Measurements from ENCODE around the gene THOC6. TPM values are rescaled to one million over a fixed set of nuclear protein-coding genes. Genes with fewer than 3 reads are reported as not detected.

THOC6 gene
- total and polyA plus RNA-seq, 2 experiments from 2014 or later, result 71.4 to 90.6 TPM

DNA sequence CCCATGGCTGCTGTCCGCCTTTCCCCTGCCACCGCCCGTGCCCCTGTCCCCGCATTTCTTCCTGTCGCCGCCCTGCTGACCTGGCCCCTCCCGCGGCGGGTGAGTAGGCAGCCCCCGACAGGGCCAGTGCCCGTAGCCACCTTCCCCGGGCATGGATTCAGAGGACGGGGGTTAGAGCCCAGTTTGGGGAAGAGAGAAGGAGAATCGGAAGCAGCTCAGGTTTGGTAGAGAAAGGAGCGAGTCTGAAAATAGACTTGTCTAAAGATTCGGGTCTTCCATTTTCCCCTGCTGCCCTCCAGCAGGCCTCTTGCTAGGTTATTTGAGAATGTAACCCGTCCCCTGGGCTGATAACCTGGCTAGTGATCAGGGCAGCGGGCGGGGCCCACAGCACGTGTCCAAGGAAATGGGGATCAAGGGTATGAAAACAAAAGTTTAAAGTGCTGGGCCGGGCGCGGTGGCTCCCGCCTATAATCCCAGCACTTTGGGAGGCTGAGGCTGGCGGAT is 19.0 kb upstream of the THOC6 start:
- Histone ChIP-seq H3K27ac (ENCODE audit: low read depth) (peak overlapping the region; percentile 90), H3K9me2 (ENCODE audit: insufficient read depth) (no peaks in the 10 kb centered on the region), H3K79me2 (replicated peaks; ENCODE audit: insufficient read depth) (no peaks in the 10 kb centered on the region), H2AFZ (no peak overlapping the region), H3K4me2 (peak overlapping the region; percentile 90), H4K20me1 (replicated peaks; ENCODE audit: insufficient read depth) (no peaks in the 10 kb centered on the region), H3K27me3 (ENCODE audit: insufficient read depth) (no peaks in the 10 kb centered on the region), H3K4me3 (peak overlapping the region; percentile 74), H3K36me3 (ENCODE audit: insufficient read depth) (no peaks in the 10 kb centered on the region), H3K4me1 (ENCODE audit: insufficient read depth) (peaks cover 41% of the 10 kb centered on the region), H3F3A (replicated peaks; ENCODE audit: low read depth) (peaks cover 28% of the 10 kb centered on the region)
- peaks cover 38% of the 10 kb centered on the region for H3K4me1 Mint-ChIP-seq
- no peaks in the 10 kb centered on the region for H3K9me3 Mint-ChIP-seq
- TF ChIP-seq POLR2AphosphoS5 (IDR thresholded peaks at IDR 0.05; ENCODE audit: low read depth), result peak; percentile 49; the same call in 1 of the 2 replicates
- no peak for TF ChIP-seq ETS1 (IDR thresholded peaks at IDR 0.05)
- peak overlapping the region; percentile 84 for H3K27ac Mint-ChIP-seq
- DNase-seq (ENCODE audit: low spot score) (peak; percentile 83), ATAC-seq (no peak)
- peaks cover 13% of the 10 kb centered on the region for H3K36me3 Mint-ChIP-seq (ENCODE audit: low read depth)
- H3K27me3 Mint-ChIP-seq (ENCODE audit: insufficient read depth, low read depth, poor library complexity), result peaks cover 26% of the 10 kb centered on the region
- H3K4me3 Mint-ChIP-seq, result peak overlapping the region; percentile 82

GRCh38 chr16:3007059-3007956 is 16.5 kb upstream of the THOC6 start:
- TF ChIP-seq CTCF (conservative IDR thresholded peaks at IDR 0.05; ENCODE audit: low read depth in 2 of 2) (peak in 1 of 2 experiments; percentile 24; a peak in 1 of 4 replicates), NANOG (IDR thresholded peaks at IDR 0.05; ENCODE audit: borderline replicate concordance) (no peak)
- peak overlapping the region; percentile 100 for H3K27ac ChIP-seq (ENCODE audit: low read depth)

More at GRCh38 chr16:3007059-3007956, 16.5 kb upstream of the THOC6 start:
- no peaks in the 10 kb centered on the region for H3K36me3 ChIP-seq (ENCODE audit: insufficient read depth)
- peak overlapping the region; percentile 90 for H3K4me2 ChIP-seq
- H3K4me1 Mint-ChIP-seq, result peaks cover 44% of the 10 kb centered on the region
- H3K4me3 ChIP-seq, result peak overlapping the region; percentile 55
- H3K4me3 Mint-ChIP-seq, result peak overlapping the region; percentile 82
- ATAC-seq, result peak; percentile 3
- H3K27me3 ChIP-seq (ENCODE audit: insufficient read depth), result peaks cover 11% of the 10 kb centered on the region
- H3K9me3 Mint-ChIP-seq, result no peaks in the 10 kb centered on the region
- H2AFZ ChIP-seq, result no peak overlapping the region
- H3K9me2 ChIP-seq (ENCODE audit: insufficient read depth), result no peaks in the 10 kb centered on the region
- DNase-seq (ENCODE audit: low spot score), result peak; percentile 86
- peaks cover 63% of the 10 kb centered on the region for H3K4me1 ChIP-seq (ENCODE audit: insufficient read depth)
- no peaks in the 10 kb centered on the region; the same call in 1 of the 2 replicates for H3K79me2 ChIP-seq (replicated peaks; ENCODE audit: insufficient read depth)
- H3F3A ChIP-seq (replicated peaks; ENCODE audit: low read depth), result peaks cover 37% of the 10 kb centered on the region
- peak overlapping the region; percentile 100 for H3K27ac Mint-ChIP-seq
- H3K27me3 Mint-ChIP-seq (ENCODE audit: insufficient read depth, low read depth, poor library complexity), result peaks cover 36% of the 10 kb centered on the region
- peaks cover 13% of the 10 kb centered on the region for H3K36me3 Mint-ChIP-seq (ENCODE audit: low read depth)
- no peaks in the 10 kb centered on the region for H4K20me1 ChIP-seq (replicated peaks; ENCODE audit: insufficient read depth)

Measured in GM23338 (cell line).